ENCODE data around the gene TAF11L13.
"Not testable (repeated sequence)": the region's sequence is repeated elsewhere in the genome, so short reads cannot be mapped to it uniquely, and the experiment has no call there.

DNA sequence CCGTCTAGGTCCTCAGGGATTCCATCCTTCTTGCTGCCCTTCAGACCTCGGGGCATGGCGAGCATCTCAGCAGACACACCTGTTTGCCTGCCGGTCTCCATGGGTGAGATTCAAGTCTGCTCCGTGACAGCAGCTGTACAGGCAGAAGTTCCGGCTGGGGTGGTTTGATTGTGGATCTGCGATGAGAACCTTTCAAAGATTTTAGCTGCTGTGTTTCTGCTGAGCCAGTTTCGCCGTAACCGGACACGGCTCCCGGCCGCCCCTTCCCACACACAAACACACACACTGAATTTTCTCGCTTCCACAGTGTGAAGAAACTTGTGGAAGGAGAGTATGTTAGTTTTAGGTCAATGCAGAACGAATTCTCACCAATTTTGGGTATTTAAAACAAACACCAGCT is 34.2 kb upstream of the TAF11L13 start, which contains the start of gene TAF11L10:
- TF ChIP-seq, protein P1, sequence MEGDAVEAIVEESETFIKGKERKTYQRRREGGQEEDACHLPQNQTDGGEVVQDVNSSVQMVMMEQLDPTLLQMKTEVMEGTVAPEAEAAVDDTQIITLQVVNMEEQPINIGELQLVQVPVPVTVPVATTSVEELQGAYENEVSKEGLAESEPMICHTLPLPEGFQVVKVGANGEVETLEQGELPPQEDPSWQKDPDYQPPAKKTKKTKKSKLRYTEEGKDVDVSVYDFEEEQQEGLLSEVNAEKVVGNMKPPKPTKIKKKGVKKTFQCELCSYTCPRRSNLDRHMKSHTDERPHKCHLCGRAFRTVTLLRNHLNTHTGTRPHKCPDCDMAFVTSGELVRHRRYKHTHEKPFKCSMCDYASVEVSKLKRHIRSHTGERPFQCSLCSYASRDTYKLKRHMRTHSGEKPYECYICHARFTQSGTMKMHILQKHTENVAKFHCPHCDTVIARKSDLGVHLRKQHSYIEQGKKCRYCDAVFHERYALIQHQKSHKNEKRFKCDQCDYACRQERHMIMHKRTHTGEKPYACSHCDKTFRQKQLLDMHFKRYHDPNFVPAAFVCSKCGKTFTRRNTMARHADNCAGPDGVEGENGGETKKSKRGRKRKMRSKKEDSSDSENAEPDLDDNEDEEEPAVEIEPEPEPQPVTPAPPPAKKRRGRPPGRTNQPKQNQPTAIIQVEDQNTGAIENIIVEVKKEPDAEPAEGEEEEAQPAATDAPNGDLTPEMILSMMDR (conservative IDR thresholded peaks at IDR 0.05; ENCODE audit: low read depth, low read length): not testable (repeated sequence)
- TF ChIP-seq EZH2 (IDR thresholded peaks at IDR 0.05; ENCODE audit: borderline replicate concordance, low read depth, low read length, poor library complexity, severe bottlenecking): not testable (repeated sequence)

Measured in A673 (cell line).